ENCODE measurements around the gene NR4A3. TPM values are rescaled to one million over a fixed set of nuclear protein-coding genes. Genes with fewer than 3 reads are reported as not detected.
A peak's percentile ranks its signal among the peaks of the same experiment; 100 is the strongest.

NR4A3 gene
- total RNA-seq, 2 experiments from 2014 or later, result 0.26 to 0.29 TPM

- Mint-ChIP-seq H3K27ac (no peak overlapping the region), H3K4me3 (no peak overlapping the region), H3K27me3 (ENCODE audit: low read depth) (peaks cover 11% of the 10 kb centered on the region), H3K4me1 (ENCODE audit: low read depth) (peaks cover 8% of the 10 kb centered on the region), H3K36me3 (ENCODE audit: low read depth) (no peaks in the 10 kb centered on the region), H3K9me3 (ENCODE audit: insufficient read depth) (no peaks in the 10 kb centered on the region)
- ChIA-PET POLR2A (no interaction called here), CTCF (interaction anchor here (1.0 to 1.3 kb wide), 3 partner anchors 26 to 64 kb away, joined by 3 to 5 read pairs (median 3); no protein-coding TSS in a partner anchor)
- ATAC-seq, result no peak
- no peak for DNase-seq
These were observed 67.4 kb downstream of the NR4A3 start for GRCh38 chr9:99889120-99889519.

GRCh38 chr9:99894826-99895225 is 73.1 kb downstream of the NR4A3 start:
- ATAC-seq (no peak), DNase-seq (no peak)
- H3K27ac Mint-ChIP-seq, result no peak overlapping the region
- H3K4me1 Mint-ChIP-seq (ENCODE audit: low read depth), result no peaks in the 10 kb centered on the region
- no peak overlapping the region for H3K4me3 Mint-ChIP-seq
- ChIA-PET POLR2A (no interaction called here), CTCF (interaction anchor here (1.3 kb wide), 1 partner anchor 64 kb away, joined by 3 read pairs; no protein-coding TSS in a partner anchor)
- H3K9me3 Mint-ChIP-seq (ENCODE audit: insufficient read depth), result no peaks in the 10 kb centered on the region
- peaks cover 27% of the 10 kb centered on the region for H3K27me3 Mint-ChIP-seq (ENCODE audit: low read depth)
- no peaks in the 10 kb centered on the region for H3K36me3 Mint-ChIP-seq (ENCODE audit: low read depth)

GRCh38 chr9:99895510-99895909 is 73.8 kb downstream of the NR4A3 start:
- H3K36me3 Mint-ChIP-seq (ENCODE audit: low read depth), result no peaks in the 10 kb centered on the region
- H3K27ac Mint-ChIP-seq, result no peak overlapping the region
- no peak overlapping the region for H3K4me3 Mint-ChIP-seq
- ChIA-PET POLR2A (no interaction called here), CTCF (no interaction called here)
- peaks cover 27% of the 10 kb centered on the region for H3K27me3 Mint-ChIP-seq (ENCODE audit: low read depth)
- ATAC-seq (no peak), DNase-seq (no peak)
- no peaks in the 10 kb centered on the region for H3K9me3 Mint-ChIP-seq (ENCODE audit: insufficient read depth)
- no peaks in the 10 kb centered on the region for H3K4me1 Mint-ChIP-seq (ENCODE audit: low read depth)

GRCh38 chr9:99896119-99896518 is 74.4 kb downstream of the NR4A3 start:
- Mint-ChIP-seq H3K27me3 (ENCODE audit: low read depth) (peaks cover 33% of the 10 kb centered on the region), H3K27ac (no peak overlapping the region), H3K4me3 (no peak overlapping the region), H3K9me3 (ENCODE audit: insufficient read depth) (no peaks in the 10 kb centered on the region), H3K36me3 (ENCODE audit: low read depth) (no peaks in the 10 kb centered on the region), H3K4me1 (ENCODE audit: low read depth) (no peaks in the 10 kb centered on the region)
- ChIA-PET POLR2A (no interaction called here), CTCF (interaction anchor here (0.7 kb wide), 1 partner anchor 71 kb away, joined by 3 read pairs; no protein-coding TSS in a partner anchor)
- DNase-seq (no peak), ATAC-seq (no peak)

- Mint-ChIP-seq H3K4me3 (no peak overlapping the region), H3K27ac (no peak overlapping the region), H3K9me3 (ENCODE audit: insufficient read depth) (no peaks in the 10 kb centered on the region), H3K27me3 (ENCODE audit: low read depth) (peaks cover 25% of the 10 kb centered on the region), H3K4me1 (ENCODE audit: low read depth) (peaks cover 21% of the 10 kb centered on the region), H3K36me3 (ENCODE audit: low read depth) (peaks cover 1% of the 10 kb centered on the region)
- DNase-seq, result no peak
- ChIA-PET POLR2A (no interaction called here), CTCF (interaction anchor here (0.6 to 5.8 kb wide), 2 partner anchors 79 to 84 kb away, joined by 3 to 44 read pairs; no protein-coding TSS in a partner anchor)
- no peak for ATAC-seq
These were observed 81.7 kb downstream of the NR4A3 start for GRCh38 chr9:99903393-99903792.

- no peak for ATAC-seq
- H3K36me3 Mint-ChIP-seq (ENCODE audit: low read depth), result peaks cover 5% of the 10 kb centered on the region
- peaks cover 19% of the 10 kb centered on the region for H3K27me3 Mint-ChIP-seq (ENCODE audit: low read depth)
- CTCF ChIA-PET, result interaction anchor here (0.7 to 5.8 kb wide), 7 partner anchors 13 to 742 kb away, joined by 3 to 44 read pairs (median 4); partner anchors contain the start of gene NR4A3
- peak overlapping the region; percentile 83 for H3K4me3 Mint-ChIP-seq
- no peaks in the 10 kb centered on the region for H3K9me3 Mint-ChIP-seq (ENCODE audit: insufficient read depth)
- peaks cover 24% of the 10 kb centered on the region for H3K4me1 Mint-ChIP-seq (ENCODE audit: low read depth)
- POLR2A ChIA-PET, result interaction anchor here (0.9 to 2.3 kb wide), 3 partner anchors 37 to 683 kb away, joined by 3 to 5 read pairs (median 4); partner anchors contain the start of gene NR4A3
- peak overlapping the region; percentile 92 for H3K27ac Mint-ChIP-seq
- no peak for DNase-seq
These were observed 84.2 kb downstream of the NR4A3 start for GRCh38 chr9:99905833-99906402.

- Mint-ChIP-seq H3K4me3 (peak within 1 kb of the TSS; percentile 98), H3K4me1 (ENCODE audit: low read depth) (peaks cover 24% of the 10 kb centered on the region), H3K36me3 (ENCODE audit: low read depth) (peaks cover 9% of the 10 kb centered on the region), H3K9me3 (ENCODE audit: insufficient read depth) (no peaks in the 10 kb centered on the region), H3K27me3 (ENCODE audit: low read depth) (peaks cover 12% of the 10 kb centered on the region), H3K27ac (peak within 1 kb of the TSS; percentile 99)
- DNase-seq, result peak; percentile 80
- peak; percentile 87 for ATAC-seq
- ChIA-PET CTCF (interaction anchor here (0.6 to 5.8 kb wide), 10 partner anchors 10 to 743 kb away, joined by 3 to 44 read pairs (median 3); no protein-coding TSS in a partner anchor), POLR2A (interaction anchor here (0.5 to 2.3 kb wide), 11 partner anchors 31 to 684 kb away, joined by 3 to 9 read pairs (median 3); partner anchors contain the start of gene NR4A3)
These were observed 84.9 kb downstream of the NR4A3 start, which contains the start of gene STX17 for GRCh38 chr9:99906403-99907207. STX17 (plus strand) TSS chr9:99906654; CDS start chr9:99915240, 8,586 bp downstream.

GRCh38 chr9:99907208-99907532 is 85.5 kb downstream of the NR4A3 start:
- peak overlapping the region; percentile 99 for H3K27ac Mint-ChIP-seq
- ChIA-PET POLR2A (interaction anchor here (0.5 to 2.2 kb wide), 9 partner anchors 30 to 178 kb away, joined by 3 to 9 read pairs (median 3); partner anchors contain the start of gene NR4A3), CTCF (interaction anchor here (0.6 to 5.8 kb wide), 6 partner anchors 10 to 309 kb away, joined by 3 to 44 read pairs (median 4); no protein-coding TSS in a partner anchor)
- peaks cover 10% of the 10 kb centered on the region for H3K27me3 Mint-ChIP-seq (ENCODE audit: low read depth)
- DNase-seq, result no peak
- no peaks in the 10 kb centered on the region for H3K9me3 Mint-ChIP-seq (ENCODE audit: insufficient read depth)
- ATAC-seq, result no peak
- peaks cover 10% of the 10 kb centered on the region for H3K36me3 Mint-ChIP-seq (ENCODE audit: low read depth)
- H3K4me1 Mint-ChIP-seq (ENCODE audit: low read depth), result peaks cover 23% of the 10 kb centered on the region
- peak overlapping the region; percentile 98 for H3K4me3 Mint-ChIP-seq

- ATAC-seq (no peak), DNase-seq (no peak)
- Mint-ChIP-seq H3K27ac (no peak overlapping the region), H3K4me1 (ENCODE audit: low read depth) (peaks cover 15% of the 10 kb centered on the region), H3K27me3 (ENCODE audit: low read depth) (no peaks in the 10 kb centered on the region), H3K4me3 (no peak overlapping the region), H3K9me3 (ENCODE audit: insufficient read depth) (no peaks in the 10 kb centered on the region), H3K36me3 (ENCODE audit: low read depth) (peaks cover 25% of the 10 kb centered on the region)
- CTCF ChIA-PET, result interaction anchor here (2.6 kb wide), 1 partner anchor 87 kb away, joined by 7 read pairs; no protein-coding TSS in a partner anchor
- POLR2A ChIA-PET, result no interaction called here
These were observed 89.9 kb downstream of the NR4A3 start for GRCh38 chr9:99911600-99911999.

Other genes starting within 250 kb of the NR4A3 start
- gene STX17, start 84.8 kb downstream of the NR4A3 start, total RNA-seq, result 10 to 100 TPM; 35.3 to 40.0 TPM

All from activated CD8-positive, alpha-beta T cell treated with anti-CD3 and anti-CD28 coated beads, Interleukin-2, amount 10 ng/mL, durations not matched to agents 7 days and 5 days (primary cell).